ACHN (cell line): ENCODE data around the gene TBCD.

ENCODE experiments used
- DNase-seq: peaks from one replicate; pipeline ENCODE4 v3.0.0-alpha.2; 2015
- in situ Hi-C: cut with HindIII; loops from 2 replicates; pipeline ENCODE4 v1.10.0; 2017; ENCODE audit warnings: low sequenced_read_pairs, low pct_ligation_motif_present, low pct_unique_long_range_greater_than_20kb

TBCD gene

GRCh38 chr17:82899941-82900340, 148.1 kb downstream of the TBCD start:
- no peak for DNase-seq
- in situ Hi-C loops = no loop called here

DNA sequence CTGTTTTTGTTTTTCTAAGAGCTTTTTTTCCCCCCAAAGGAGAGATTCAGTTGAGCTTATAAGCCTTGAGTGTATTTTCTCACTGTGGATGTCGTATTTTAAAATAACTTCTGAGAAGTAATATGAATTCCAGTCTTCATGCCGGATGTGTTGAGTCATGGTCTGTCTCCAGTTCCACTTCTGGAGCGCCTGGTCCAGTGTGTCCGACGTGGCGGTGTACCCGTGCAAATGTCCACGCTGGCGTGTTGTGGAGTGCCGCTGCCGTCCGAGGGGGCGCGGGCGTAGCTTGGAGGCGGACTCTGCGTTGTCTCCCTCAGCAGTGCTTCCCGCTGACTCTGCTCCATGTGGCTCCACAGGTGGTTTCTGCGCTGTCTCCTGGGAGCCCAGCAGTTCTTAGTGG, 148.9 kb downstream of the TBCD start:
- no peak for DNase-seq
- in situ Hi-C loops = no loop called here

DNA sequence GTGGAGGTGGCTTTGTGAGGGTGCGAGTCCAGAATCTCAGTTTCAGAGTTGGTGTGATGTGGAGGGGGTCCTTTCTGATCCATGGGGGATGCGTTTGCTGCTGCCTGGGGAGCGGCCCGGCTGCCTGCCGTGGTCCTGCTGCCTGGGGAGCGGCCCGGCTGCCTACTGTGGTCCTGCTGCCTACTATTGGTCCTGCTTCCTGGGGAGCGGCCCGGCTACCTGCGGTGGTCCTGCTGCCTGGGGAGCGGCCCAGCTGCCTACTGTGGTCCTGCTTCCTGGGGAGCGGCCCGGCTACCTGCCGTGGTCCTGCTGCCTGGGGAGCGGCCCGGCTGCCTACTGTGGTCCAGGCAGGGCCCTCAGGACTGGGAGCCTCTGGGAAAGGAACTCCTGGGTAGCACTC, 149.5 kb downstream of the TBCD start:
- in situ Hi-C loops = no loop called here
- no peak for DNase-seq

- in situ Hi-C loops = no loop called here
- DNase-seq = no peak
These were observed 150.0 kb downstream of the TBCD start for GRCh38 chr17:82901856-82902255.

DNA sequence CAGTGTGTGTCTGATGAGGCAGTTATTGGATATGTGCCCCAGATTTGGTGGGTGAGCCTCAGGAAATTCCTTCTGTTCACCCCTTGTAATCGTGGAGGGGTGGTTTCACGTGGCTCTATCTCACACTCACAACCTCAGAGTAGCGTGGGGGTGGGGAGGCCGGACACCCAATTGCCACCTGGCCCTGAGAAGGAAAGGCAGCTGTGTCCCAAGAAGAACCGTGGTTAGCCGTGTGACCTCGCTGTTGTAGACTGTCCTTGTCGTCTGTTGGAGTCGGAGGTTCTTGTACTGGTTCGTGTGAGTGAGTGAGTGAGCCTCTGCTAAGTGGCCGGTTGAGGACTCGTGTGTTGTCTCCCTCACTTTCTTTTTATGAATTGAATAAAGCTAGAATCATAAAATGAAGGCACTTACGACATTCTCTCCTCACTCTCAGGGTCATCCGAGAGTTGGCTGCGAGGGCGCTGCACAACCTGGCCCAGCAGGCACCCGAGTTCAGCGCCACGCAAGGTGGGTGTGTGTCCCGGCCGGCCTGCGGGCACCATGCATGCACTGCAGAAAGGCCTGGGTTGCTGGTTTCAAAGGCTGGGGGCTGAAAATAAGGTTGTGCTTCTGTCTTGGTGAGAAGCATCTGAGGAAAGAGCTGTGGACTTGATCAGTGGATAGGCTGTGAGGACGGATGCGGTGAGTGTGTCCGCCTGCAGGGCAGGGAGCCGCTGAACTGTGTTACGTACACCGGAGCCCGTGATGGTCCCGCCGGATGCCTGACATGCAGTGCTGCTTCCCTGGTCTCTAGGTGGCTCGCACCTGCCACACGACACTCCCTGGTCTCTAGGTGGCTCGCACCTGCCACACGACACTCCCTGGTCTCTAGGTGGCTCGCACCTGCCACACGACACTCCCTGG, 151.4 kb downstream of the TBCD start:
- DNase-seq = no peak

GRCh38 chr17:82905130-82905529, 153.3 kb downstream of the TBCD start:
- no peak for DNase-seq
- in situ Hi-C loops = no loop called here

More for the DNA sequence above, 151.4 kb downstream of the TBCD start:
- in situ Hi-C loops = no loop called here

- in situ Hi-C loops = no loop called here
- DNase-seq = no peak
These were observed 156.1 kb downstream of the TBCD start for GRCh38 chr17:82907797-82908542.

- in situ Hi-C loops = no loop called here
- no peak for DNase-seq
These were observed 156.8 kb downstream of the TBCD start for GRCh38 chr17:82908543-82909160.

GRCh38 chr17:82909322-82909904, 157.5 kb downstream of the TBCD start:
- no peak for DNase-seq
- in situ Hi-C loops = no loop called here

DNA sequence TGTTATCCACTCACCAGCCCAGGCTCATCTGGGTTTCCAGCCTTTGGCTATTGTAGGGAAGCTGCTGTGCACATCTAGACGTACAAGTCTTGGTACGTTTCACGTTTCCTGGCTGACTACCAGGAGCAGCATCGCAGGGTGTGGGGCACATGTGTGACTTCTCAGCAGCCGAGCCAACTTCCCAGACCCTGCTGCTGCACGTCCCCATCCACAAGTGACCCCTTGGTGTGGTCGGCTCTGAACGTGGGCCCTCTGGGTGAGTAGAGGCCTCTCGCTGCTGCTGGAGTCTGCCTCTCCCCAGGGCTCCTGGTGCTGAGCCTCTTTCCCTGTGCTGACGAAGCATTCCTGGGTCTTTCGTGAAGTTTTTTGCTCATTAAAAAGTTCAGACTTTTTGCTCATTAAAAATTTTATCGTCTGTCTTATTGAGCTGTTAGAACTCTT, 158.2 kb downstream of the TBCD start:
- in situ Hi-C loops = no loop called here

GRCh38 chr17:82910770-82911169, 158.9 kb downstream of the TBCD start:
- no peak for DNase-seq
- in situ Hi-C loops = no loop called here

More for the DNA sequence above, 158.2 kb downstream of the TBCD start:
- no peak for DNase-seq

DNA sequence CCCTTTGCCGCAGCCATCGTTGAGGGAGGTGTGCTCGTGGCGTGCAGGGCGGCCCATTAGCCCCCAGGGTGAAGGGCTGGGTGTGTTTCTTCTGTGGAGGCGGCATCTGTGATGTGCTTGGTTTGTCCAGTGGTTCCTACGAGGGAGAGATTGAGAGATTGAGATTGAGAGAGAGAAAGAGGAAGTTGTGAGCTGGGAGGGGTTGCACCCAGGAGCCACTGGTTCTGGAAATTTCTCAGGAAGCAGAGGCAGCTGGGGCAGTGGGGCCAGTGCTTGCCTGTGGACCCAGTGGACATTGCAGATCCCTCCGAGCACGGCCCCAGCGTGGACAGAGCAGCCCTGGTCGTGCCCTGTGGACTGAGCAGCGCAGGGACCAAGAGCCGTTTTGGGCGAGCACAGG, 160.0 kb downstream of the TBCD start:
- in situ Hi-C loops = no loop called here
- no peak for DNase-seq

DNA sequence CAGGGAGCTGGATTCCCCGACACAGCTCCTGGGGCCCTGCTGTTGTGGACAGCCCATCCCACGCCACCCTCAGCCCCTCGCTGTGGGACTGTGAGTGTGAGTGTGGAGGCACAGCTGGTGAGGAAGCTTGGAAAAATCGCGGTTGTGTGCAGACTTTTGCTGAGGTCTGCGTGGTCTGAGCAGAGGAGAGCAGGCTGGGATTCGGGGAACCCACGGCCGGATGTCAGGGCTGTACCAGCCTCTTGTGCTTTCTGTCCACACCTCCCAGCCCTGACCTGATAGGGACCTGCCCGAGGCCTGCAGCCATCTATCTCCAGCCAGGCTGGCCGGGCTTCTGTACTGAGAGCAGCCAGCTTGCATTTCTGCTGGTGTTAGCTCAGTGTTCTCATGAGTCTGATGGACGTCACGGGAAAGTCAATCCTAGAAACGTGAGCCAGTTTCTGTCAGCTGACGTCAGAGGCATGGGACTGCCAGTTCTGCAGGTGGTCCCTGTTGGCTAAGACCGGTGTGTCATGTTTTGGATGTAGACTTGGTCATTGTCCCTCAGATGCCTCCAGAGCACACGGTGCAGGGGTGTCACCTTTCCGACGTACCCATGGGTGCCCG, 160.7 kb downstream of the TBCD start:
- in situ Hi-C loops = no loop called here
- no peak for DNase-seq

GRCh38 chr17:82913304-82914043, 161.6 kb downstream of the TBCD start:
- peak; percentile 35 for DNase-seq
- in situ Hi-C loops = no loop called here

GRCh38 chr17:82914375-82914774, 162.5 kb downstream of the TBCD start:
- in situ Hi-C loops = no loop called here

DNA sequence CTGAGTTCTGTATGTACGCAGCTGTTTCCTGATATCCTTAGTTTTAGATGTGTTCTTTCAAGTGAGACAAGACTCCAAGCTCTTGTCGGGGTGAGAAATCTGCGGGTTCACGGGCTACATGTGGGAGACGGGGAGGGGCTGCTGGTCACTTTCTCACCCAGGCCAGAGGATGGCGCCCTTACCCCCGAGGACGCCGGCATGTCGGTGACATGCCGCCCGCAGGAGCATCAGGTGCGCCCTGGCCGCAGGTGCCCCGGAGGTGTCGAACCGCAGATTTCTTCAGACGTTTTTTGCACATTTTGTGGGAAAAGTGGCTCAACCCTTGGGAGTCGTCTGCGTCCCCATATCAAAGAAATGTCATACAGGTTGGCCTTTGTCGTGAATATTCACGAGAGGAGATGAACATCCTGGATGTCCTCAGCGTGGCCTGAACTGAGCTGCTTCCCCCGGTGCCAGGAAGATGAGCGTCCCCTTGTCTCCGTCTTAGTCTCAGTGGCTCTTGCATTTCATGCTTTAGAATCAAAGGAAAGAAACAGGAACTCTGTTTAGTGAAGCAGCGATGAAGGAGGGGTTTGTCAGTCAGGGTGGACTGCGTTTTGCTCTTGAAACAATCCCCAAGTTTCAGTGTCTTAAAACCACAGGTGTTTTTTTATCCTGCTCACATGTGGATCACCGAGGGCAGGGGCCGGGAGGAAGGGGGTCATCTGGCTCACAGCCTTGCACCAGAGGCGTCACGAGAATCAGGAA, 163.3 kb downstream of the TBCD start:
- DNase-seq = peak; percentile 14
- in situ Hi-C loops = no loop called here

More at GRCh38 chr17:82914375-82914774, 162.5 kb downstream of the TBCD start:
- DNase-seq = no peak

DNA sequence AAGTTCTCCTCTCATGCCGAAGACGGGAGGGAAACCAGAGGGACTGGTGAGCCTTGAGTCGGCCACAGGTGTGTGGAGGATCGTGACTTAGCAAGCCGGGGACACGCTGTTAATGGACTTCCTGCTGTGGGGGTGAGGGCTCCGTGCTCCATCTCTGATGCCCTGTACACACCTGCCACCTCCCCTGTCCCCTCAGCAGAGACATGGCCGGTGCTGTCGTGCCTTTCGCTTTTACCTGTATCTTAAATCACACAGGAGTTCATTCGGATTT, 163.8 kb downstream of the TBCD start:
- no peak for DNase-seq
- in situ Hi-C loops = no loop called here
